HepG2 (cell line): ENCODE results near the gene GFER. TPM values are rescaled to one million over a fixed set of nuclear protein-coding genes. Genes with fewer than 3 reads are reported as not detected.

Experiments used
- ERF ChIP-seq: IDR thresholded peaks from 2 replicates; pipeline ENCODE4 v1.6.1; 2018; ENCODE audit warnings: missing biosample characterization, missing genetic modification reagents
- HDAC1 ChIP-seq: sonication (generic); formaldehyde crosslinking; IDR thresholded peaks from 2 replicates; pipeline ENCODE4 v1.5.1; 2020; ENCODE audit warnings: mild to moderate bottlenecking, missing genetic modification reagents
- HDAC2 ChIP-seq: sonication (generic); formaldehyde crosslinking; IDR thresholded peaks from 2 replicates; pipeline ENCODE4 v1.4.0; 2020; ENCODE audit warnings: missing genetic modification reagents
- IKZF5 ChIP-seq: IDR thresholded peaks from 2 replicates; pipeline ENCODE4 v1.6.1; 2018; ENCODE audit warnings: missing genetic modification reagents, mild to moderate bottlenecking, missing compliant biosample characterization
- JDP2 ChIP-seq: sonication (generic); formaldehyde crosslinking; IDR thresholded peaks from 2 replicates; pipeline ENCODE4 v1.8.1; 2022; ENCODE audit warnings: missing genetic modification reagents, borderline replicate concordance
- JUNB ChIP-seq: sonication (generic); formaldehyde crosslinking; IDR thresholded peaks from 2 replicates; pipeline ENCODE4 v1.8.0; 2022; ENCODE audit warnings: missing genetic modification reagents, mild to moderate bottlenecking, borderline replicate concordance
- KDM1A ChIP-seq: IDR thresholded peaks from 2 replicates; pipeline ENCODE4 v1.6.1; 2016; ENCODE audit warnings: missing compliant biosample characterization
- LBX2 ChIP-seq: sonication (generic); formaldehyde crosslinking; IDR thresholded peaks from 2 replicates; pipeline ENCODE4 v1.5.0; 2020; ENCODE audit warnings: missing genetic modification reagents, mild to moderate bottlenecking, borderline replicate concordance
- MEIS2 ChIP-seq: sonication (generic); formaldehyde crosslinking; IDR thresholded peaks from 2 replicates; pipeline ENCODE4 v1.9.0; 2021; ENCODE audit warnings: mild to moderate bottlenecking, missing genetic modification reagents
- NR2C2 ChIP-seq: sonication (generic); formaldehyde crosslinking; IDR thresholded peaks from 2 replicates; pipeline ENCODE4 v1.4.0; 2020; ENCODE audit warnings: missing genetic modification reagents, mild to moderate bottlenecking, moderate library complexity, borderline replicate concordance
- RBFOX2 ChIP-seq: fragments of 200-400 bp; formaldehyde crosslinking; IDR thresholded peaks from 2 replicates; pipeline ENCODE4 v1.6.1; 2017; ENCODE audit warnings: low read depth, mild to moderate bottlenecking, low read length
- REPIN1 ChIP-seq: sonication (generic); formaldehyde crosslinking; IDR thresholded peaks from 2 replicates; pipeline ENCODE4 v1.8.0; 2022; ENCODE audit warnings: missing genetic modification reagents, low read depth, mild to moderate bottlenecking, borderline replicate concordance
- SALL2 ChIP-seq: sonication (generic); formaldehyde crosslinking; IDR thresholded peaks from 2 replicates; pipeline ENCODE4 v1.8.1; 2023; ENCODE audit warnings: mild to moderate bottlenecking, missing genetic modification reagents, inconsistent platforms
- SIX4 ChIP-seq: sonication (generic); formaldehyde crosslinking; IDR thresholded peaks from 2 replicates; pipeline ENCODE4 v1.4.0; 2020; ENCODE audit warnings: missing genetic modification reagents
- SMC3 ChIP-seq: IDR thresholded peaks from 2 replicates; pipeline ENCODE4 v1.6.1; 2011; ENCODE audit warnings: low read length, improper control_type of control experiment
- SOX5 ChIP-seq: IDR thresholded peaks from 2 replicates; pipeline ENCODE4 v1.6.1; 2016; ENCODE audit warnings: borderline replicate concordance
- SP140L ChIP-seq: sonication (generic); formaldehyde crosslinking; IDR thresholded peaks from 2 replicates; pipeline ENCODE4 v1.4.0; 2020; ENCODE audit warnings: missing genetic modification reagents, borderline replicate concordance
- ZBTB20 ChIP-seq: sonication (generic); formaldehyde crosslinking; IDR thresholded peaks from 2 replicates; pipeline ENCODE4 v1.8.1; 2023; ENCODE audit warnings: missing genetic modification reagents, low read depth, mild to moderate bottlenecking, borderline replicate concordance
- ZNF17 ChIP-seq: sonication (generic); formaldehyde crosslinking; IDR thresholded peaks from 2 replicates; pipeline ENCODE4 v1.5.0; 2020; ENCODE audit warnings: mild to moderate bottlenecking, missing genetic modification reagents
- ZNF263 ChIP-seq: sonication (generic); formaldehyde crosslinking; IDR thresholded peaks from 2 replicates; pipeline ENCODE4 v1.4.0; 2020; ENCODE audit warnings: missing genetic modification reagents
- ZNF329 ChIP-seq: sonication (generic); formaldehyde crosslinking; IDR thresholded peaks from 2 replicates; pipeline ENCODE4 v1.9.0; 2021; ENCODE audit warnings: low read depth, mild to moderate bottlenecking, missing genetic modification reagents
- ZNF337 ChIP-seq: sonication (generic); formaldehyde crosslinking; IDR thresholded peaks from 2 replicates; pipeline ENCODE4 v1.5.1; 2020; ENCODE audit warnings: missing genetic modification reagents, low read depth, mild to moderate bottlenecking, borderline replicate concordance
- ZNF460 ChIP-seq: sonication (generic); formaldehyde crosslinking; IDR thresholded peaks from 2 replicates; pipeline ENCODE4 v1.5.1; 2020; ENCODE audit warnings: missing genetic modification reagents, mild to moderate bottlenecking, borderline replicate concordance
- ZNF703 ChIP-seq: sonication (generic); formaldehyde crosslinking; IDR thresholded peaks from 2 replicates; pipeline ENCODE4 v1.5.1; 2020; ENCODE audit warnings: missing genetic modification reagents, mild to moderate bottlenecking, moderate library complexity, borderline replicate concordance
- ZNF770 ChIP-seq: sonication (generic); formaldehyde crosslinking; IDR thresholded peaks from 2 replicates; pipeline ENCODE4 v1.5.0; 2020; ENCODE audit warnings: mild to moderate bottlenecking, missing genetic modification reagents
- polyA plus RNA-seq, 8 experiments: library from polyadenylated mRNA; depleted of rRNA in 3 of 8; stranded (reverse) in 7 of 8; unstranded in 1 of 8; fragments of >200 nt; fragmentation: Illumina TruSeq in 4 of 8; extraction: Trizol in 4 of 8; gene quantifications; 2 replicates each; pipeline versions ENCODE4 v1.2.1 to v1.2.3, GENCODE V29; 2011 to 2016; ENCODE audit warnings: low read depth in 4 of 8, missing spikeins in 1 of 8, mixed read lengths in 1 of 8; ENCODE audit not compliant: insufficient read depth in 1 of 8
- total RNA-seq, 5 experiments: library from RNA; depleted of rRNA; stranded (reverse); fragments of >200 nt; fragmentation: Illumina TruSeq; extraction: Trizol; gene quantifications; 2 replicates each; pipeline ENCODE4 v1.2.3, GENCODE V29; 2016; ENCODE audit warnings: low read depth in 1 of 5

Gene GFER
- total and polyA plus RNA-seq, 2 of the 13 experiments (the other 11 are each of a cell fraction or from before 2014, with no cell fraction given): 28.6 to 71.7 TPM

- TF ChIP-seq SMC3: no peak
- TF ChIP-seq LBX2 (CRISPR knock-in tag): no peak
- no peak for TF ChIP-seq SOX5 (CRISPR knock-in tag)
- no peak for TF ChIP-seq JUNB (CRISPR knock-in tag)
- no peak for TF ChIP-seq ZNF703
- TF ChIP-seq HDAC2 (CRISPR knock-in tag): peak; percentile 45; the same call in 1 of the 2 replicates
- no peak for TF ChIP-seq ZNF460 (CRISPR knock-in tag)
- peak; percentile 67; the same call in 1 of the 2 replicates for TF ChIP-seq HDAC1
- TF ChIP-seq SALL2 (CRISPR knock-in tag): no peak
- no peak; the same call in 1 of the 2 replicates for TF ChIP-seq ZNF337
- 0 out of 2 replicates have a peak, but pooled peaks have one; percentile 41 for TF ChIP-seq ZNF329 (CRISPR knock-in tag)
- no peak for TF ChIP-seq JDP2 (CRISPR knock-in tag)
- TF ChIP-seq ZNF17: no peak
- TF ChIP-seq KDM1A (CRISPR knock-in tag): no peak
- peak; percentile 63 for TF ChIP-seq ZNF770 (CRISPR knock-in tag)
- peak; percentile 92 for TF ChIP-seq RBFOX2
- no peak for TF ChIP-seq SIX4 (CRISPR knock-in tag)
- TF ChIP-seq ZBTB20: no peak; the same call in 1 of the 2 replicates
- TF ChIP-seq MEIS2 (CRISPR knock-in tag): 0 out of 2 replicates have a peak, but pooled peaks have one; percentile 11
- TF ChIP-seq REPIN1 (CRISPR knock-in tag): no peak
- TF ChIP-seq ERF (CRISPR knock-in tag): peak; percentile 58
- no peak for TF ChIP-seq ZNF263 (CRISPR knock-in tag)
- TF ChIP-seq SP140L (CRISPR knock-in tag): no peak
- TF ChIP-seq NR2C2 (CRISPR knock-in tag): peak; percentile 51
- peak; percentile 96 for TF ChIP-seq IKZF5
Observed at GRCh38 chr16:2009791-2010510, 26.0 kb downstream of the GFER start, which contains the start of gene ZNF598 (continued).
